HG03558 (cell line): ENCODE measurements around the gene FLT1.

ENCODE experiments used
- ATAC-seq: cut with Tn5 transposase; IDR thresholded peaks from one replicate; pipeline ENCODE4 v1.9.1; 2021; ENCODE audit warnings: moderate number of reproducible peaks; ENCODE audit not compliant: unreplicated experiment; ENCODE audit errors: extremely low read depth

Gene FLT1

GRCh38 chr13:28440774-28441504, 54.0 kb downstream of the FLT1 start:
- ATAC-seq = no peak

- no peak for ATAC-seq
Measured at GRCh38 chr13:28438598-28439334, 56.2 kb downstream of the FLT1 start.

GRCh38 chr13:28438067-28438466, 56.9 kb downstream of the FLT1 start:
- no peak for ATAC-seq

- ATAC-seq = no peak
Measured at GRCh38 chr13:28435917-28436316, 59.0 kb downstream of the FLT1 start.

- ATAC-seq = no peak
Measured at GRCh38 chr13:28434926-28435325, 60.0 kb downstream of the FLT1 start.

GRCh38 chr13:28432816-28433560, 61.9 kb downstream of the FLT1 start:
- no peak for ATAC-seq

GRCh38 chr13:28429685-28430290, 65.1 kb downstream of the FLT1 start:
- peak; percentile 74 for ATAC-seq

- no peak for ATAC-seq
Measured at GRCh38 chr13:28429096-28429495, 65.8 kb downstream of the FLT1 start.

GRCh38 chr13:28426381-28426780, 68.5 kb downstream of the FLT1 start:
- ATAC-seq = no peak

GRCh38 chr13:28425793-28426192, 69.1 kb downstream of the FLT1 start:
- no peak for ATAC-seq

- no peak for ATAC-seq
Measured at GRCh38 chr13:28424541-28424940, 70.4 kb downstream of the FLT1 start.

- no peak for ATAC-seq
Measured at GRCh38 chr13:28423010-28423409, 71.9 kb downstream of the FLT1 start.

GRCh38 chr13:28421676-28422410, 73.1 kb downstream of the FLT1 start:
- ATAC-seq = no peak

GRCh38 chr13:28420704-28421103, 74.2 kb downstream of the FLT1 start:
- no peak for ATAC-seq

GRCh38 chr13:28415994-28416421, 78.9 kb downstream of the FLT1 start:
- ATAC-seq = no peak

- no peak for ATAC-seq
Measured at GRCh38 chr13:28413999-28414398, 80.9 kb downstream of the FLT1 start.

- ATAC-seq = no peak
Measured at GRCh38 chr13:28412981-28413380, 81.9 kb downstream of the FLT1 start.

GRCh38 chr13:28411831-28412353, 83.0 kb downstream of the FLT1 start:
- no peak for ATAC-seq

GRCh38 chr13:28410096-28410495, 84.8 kb downstream of the FLT1 start:
- ATAC-seq = no peak

- ATAC-seq = no peak
Measured at GRCh38 chr13:28409648-28410047, 85.3 kb downstream of the FLT1 start.
